IMR-90 (cell line): Measurements from ENCODE around the gene AFAP1L2. TPM values are rescaled to one million over a fixed set of nuclear protein-coding genes. Genes with fewer than 3 reads are reported as not detected.

Experiments
- ATAC-seq: fragments of 200-7000 bp; cut with Tn5 transposase; 2 replicates; pipeline ENCODE4 v1.9.1; 2020; ENCODE audit warnings: low read depth, mild to moderate bottlenecking, moderate library complexity
- BruUV-seq: library from RNA; stranded (reverse); fragments of 400-500 nt; replicated peaks from 2 replicates; lab custom pipeline; 2021; lab: Mats Ljungman, UMichigan
- CTCF ChIA-PET: fragments of 300-600 bp; formaldehyde crosslinking; extraction: SDS; loops from one replicate; lab custom pipeline; 2021; ENCODE audit warnings: antibody characterized with exemption; lab: Yijun Ruan, JAX
- POLR2A ChIA-PET: fragments of 300-600 bp; sonication (Branson Sonifier 250); formaldehyde crosslinking; loops from one replicate; lab custom pipeline; 2022; ENCODE audit warnings: antibody characterized with exemption; ENCODE audit not compliant: unreplicated experiment; lab: Charles Lee
- DNase-seq: peaks from one replicate; pipeline ENCODE4 v3.0.0; 2013
- H2AFZ ChIP-seq: replicated peaks from 2 replicates; pipeline ENCODE3; 2013; ENCODE audit warnings: low read length, mild to moderate bottlenecking; ENCODE audit not compliant: poor library complexity
- H2AK5ac ChIP-seq: 2 replicates; pipeline ENCODE4 v1.6.1; 2013; ENCODE audit warnings: low read depth, low read length, inconsistent platforms
- H2AK9ac ChIP-seq: replicated peaks from 2 replicates; pipeline ENCODE3; 2013; ENCODE audit warnings: mild to moderate bottlenecking, low read depth, low read length, moderate library complexity; ENCODE audit not compliant: poor library complexity
- H2BK120ac ChIP-seq: 2 replicates; pipeline ENCODE4 v1.6.1; 2013; ENCODE audit warnings: low read depth, low read length, inconsistent platforms
- H2BK15ac ChIP-seq: 3 replicates; pipeline ENCODE4 v1.6.1; 2013; ENCODE audit warnings: low read depth, low read length, inconsistent platforms
- H2BK20ac ChIP-seq: 2 replicates; pipeline ENCODE4 v1.6.1; 2013; ENCODE audit warnings: low read depth, mild to moderate bottlenecking, inconsistent platforms, low read length, moderate library complexity
- H2BK5ac ChIP-seq: 2 replicates; pipeline ENCODE4 v1.6.1; 2013; ENCODE audit warnings: mild to moderate bottlenecking, low read depth, low read length, inconsistent platforms; ENCODE audit not compliant: poor library complexity, severe bottlenecking
- H3K14ac ChIP-seq: replicated peaks from 2 replicates; pipeline ENCODE4 v1.6.1; 2013; ENCODE audit warnings: low read depth, low read length, inconsistent platforms
- H3K18ac ChIP-seq: 2 replicates; pipeline ENCODE4 v1.6.1; 2013; ENCODE audit warnings: low read depth, low read length, control low read depth
- H3K23ac ChIP-seq: 2 replicates; pipeline ENCODE4 v1.6.1; 2013; ENCODE audit warnings: low read depth, low read length, inconsistent platforms
- H3K27ac ChIP-seq: 2 replicates; pipeline ENCODE4 v1.5.1; 2013; ENCODE audit warnings: mild to moderate bottlenecking, control low read depth, low read length; ENCODE audit not compliant: insufficient read depth
- H3K27me3 ChIP-seq: 2 replicates; pipeline ENCODE4 v1.6.1; 2013; ENCODE audit warnings: low read length; ENCODE audit not compliant: control insufficient read depth, insufficient read depth
- H3K36me3 ChIP-seq: 2 replicates; pipeline ENCODE4 v1.6.1; 2013; ENCODE audit warnings: low read length, mixed read lengths; ENCODE audit not compliant: control insufficient read depth, insufficient read depth
- H3K4ac ChIP-seq: 2 replicates; pipeline ENCODE4 v1.6.1; 2013; ENCODE audit warnings: low read depth, low read length, inconsistent platforms
- H3K4me1 ChIP-seq: 2 replicates; pipeline ENCODE4 v1.6.1; 2013; ENCODE audit warnings: low read length, mixed read lengths; ENCODE audit not compliant: control insufficient read depth, insufficient read depth
- H3K4me2 ChIP-seq: 2 replicates; pipeline ENCODE4 v1.6.1; 2013; ENCODE audit warnings: low read depth, mild to moderate bottlenecking, control low read depth, low read length, moderate library complexity
- H3K4me3 ChIP-seq: 2 replicates; pipeline ENCODE4 v1.5.1; 2013; ENCODE audit warnings: low read depth, mild to moderate bottlenecking, control low read depth, low read length, moderate library complexity; ENCODE audit not compliant: insufficient read depth
- H3K56ac ChIP-seq: 2 replicates; pipeline ENCODE4 v1.6.1; 2013; ENCODE audit warnings: low read length, inconsistent platforms; ENCODE audit not compliant: insufficient read depth; ENCODE audit errors: extremely low read depth
- H3K79me1 ChIP-seq, 2 experiments: 2 replicates each; pipeline ENCODE4 v1.6.1; 2013; ENCODE audit warnings: low read length in 2 of 2, inconsistent platforms in 1 of 2, low read depth in 1 of 2
- H3K9ac ChIP-seq: 2 replicates; pipeline ENCODE4 v1.6.1; 2013; ENCODE audit warnings: low read depth, low read length, control low read depth
- H3K9me1 ChIP-seq: 2 replicates; pipeline ENCODE4 v1.6.1; 2013; ENCODE audit warnings: low read length, inconsistent platforms; ENCODE audit not compliant: insufficient read depth
- H3K9me3 ChIP-seq: 2 replicates; pipeline ENCODE4 v1.6.1; 2013; ENCODE audit warnings: low read length; ENCODE audit not compliant: control insufficient read depth, insufficient read depth
- H4K20me1 ChIP-seq: 2 replicates; pipeline ENCODE4 v1.6.1; 2013; ENCODE audit warnings: low read length, inconsistent platforms; ENCODE audit not compliant: insufficient read depth
- H4K5ac ChIP-seq: 2 replicates; pipeline ENCODE4 v1.6.1; 2013; ENCODE audit warnings: mild to moderate bottlenecking, low read depth, low read length, control low read depth
- H4K8ac ChIP-seq, 2 experiments: 2 replicates each; pipeline ENCODE4 v1.6.1; 2013; ENCODE audit warnings: low read depth in 2 of 2, low read length in 2 of 2, control low read depth in 1 of 2, inconsistent platforms in 1 of 2
- H4K91ac ChIP-seq: 2 replicates; pipeline ENCODE4 v1.6.1; 2013; ENCODE audit warnings: low read depth, low read length, inconsistent platforms; ENCODE audit not compliant: insufficient read depth
- BHLHE40 ChIP-seq: fragments of 150-350 bp; IDR thresholded peaks from 2 replicates; pipeline ENCODE4 v1.6.1; 2016; ENCODE audit warnings: mild to moderate bottlenecking, low read depth, low read length
- CEBPB ChIP-seq: IDR thresholded peaks from 2 replicates; pipeline ENCODE4 v1.6.1; 2012; ENCODE audit warnings: low read depth, low read length, improper control_type of control experiment
- CHD1 ChIP-seq: IDR thresholded peaks from 2 replicates; pipeline ENCODE4 v1.6.1; 2012; ENCODE audit warnings: low read depth, low read length, improper control_type of control experiment
- FOS ChIP-seq: fragments of 150-350 bp; IDR thresholded peaks from 2 replicates; pipeline ENCODE4 v1.6.1; 2016; ENCODE audit warnings: low read depth, low read length
- MAFK ChIP-seq: IDR thresholded peaks from 2 replicates; pipeline ENCODE4 v1.6.1; 2012; ENCODE audit warnings: low read depth, low read length, improper control_type of control experiment
- MAZ ChIP-seq: IDR thresholded peaks from 2 replicates; pipeline ENCODE4 v1.6.1; 2012; ENCODE audit warnings: low read depth, mild to moderate bottlenecking, low read length, improper control_type of control experiment, moderate library complexity, borderline replicate concordance
- MXI1 ChIP-seq: IDR thresholded peaks from 2 replicates; pipeline ENCODE4 v1.6.1; 2012; ENCODE audit warnings: low read depth, mild to moderate bottlenecking, low read length, moderate library complexity, borderline replicate concordance
- NFE2L2 ChIP-seq: fragments of 150-350 bp; IDR thresholded peaks from 2 replicates; pipeline ENCODE4 v1.6.1; 2016; ENCODE audit warnings: low read depth, mild to moderate bottlenecking, low read length
- POLR2A ChIP-seq: IDR thresholded peaks from 2 replicates; pipeline ENCODE4 v1.6.1; 2012; ENCODE audit warnings: mild to moderate bottlenecking, low read depth, low read length
- RAD21 ChIP-seq: IDR thresholded peaks from 2 replicates; pipeline ENCODE4 v1.6.1; 2012; ENCODE audit warnings: low read length, improper control_type of control experiment
- RCOR1 ChIP-seq: IDR thresholded peaks from 2 replicates; pipeline ENCODE4 v1.6.1; 2012; ENCODE audit warnings: mild to moderate bottlenecking, low read length, improper control_type of control experiment; ENCODE audit not compliant: insufficient replicate concordance
- RFX5 ChIP-seq: IDR thresholded peaks from 2 replicates; pipeline ENCODE4 v1.8.0; 2012; ENCODE audit warnings: low read depth, mild to moderate bottlenecking, low read length, moderate library complexity
- SMC3 ChIP-seq: fragments of 150-350 bp; IDR thresholded peaks from 2 replicates; pipeline ENCODE4 v1.6.1; 2016; ENCODE audit warnings: low read depth, mild to moderate bottlenecking, antibody characterized with exemption, low read length, moderate library complexity
- WGBS, 2 experiments: methylation state at CpG; one replicate each; pipeline versions ENCODE4 v1.1.5 to v1.1.7; 2013; ENCODE audit warnings: missing lambda C conversion rate in 2 of 2; ENCODE audit not compliant: insufficient read length in 1 of 2; ENCODE audit errors: extremely low coverage in 2 of 2; 5-methylcytosine and 5-hydroxymethylcytosine counted together
- dilution Hi-C: fragments of 300-500 bp; cut with HindIII; formaldehyde crosslinking; loops from one replicate; pipeline ENCODE4 v1.14.3; 2018; ENCODE audit warnings: low sequenced_read_pairs; ENCODE audit not compliant: unreplicated experiment
- in situ Hi-C: fragments of 300-500 bp; cut with MboI; formaldehyde crosslinking; loops from 3 replicates; pipeline ENCODE4 v1.14.3; 2019; ENCODE audit warnings: low sequenced_read_pairs, inconsistent platforms, mixed read lengths
- intact Hi-C: fragments of 100-400 bp; cut with micrococcal nuclease; formaldehyde crosslinking; loops from 2 replicates; pipeline ENCODE4 v1.10.0; 2022
- polyA plus RNA-seq, 3 experiments: library from polyadenylated mRNA; depleted of rRNA; stranded (reverse); fragments of >200 nt; gene quantifications; 2 replicates each; pipeline ENCODE4 v1.2.3, GENCODE V29; 2012; ENCODE audit warnings: low replicate concordance in 1 of 3
- total RNA-seq: library from RNA; depleted of rRNA; stranded (reverse); fragments of >200 nt; gene quantifications from 2 replicates; pipeline ENCODE4 v1.2.3, GENCODE V29; 2012
- TF ChIP-seq, protein P1 (sequence below): conservative IDR thresholded peaks from 2 replicates; pipeline ENCODE4 v1.5.1; 2012; ENCODE audit warnings: mild to moderate bottlenecking, low read depth, low read length, improper control_type of control experiment
- TF ChIP-seq, protein P2 (sequence below): fragments of 150-350 bp; IDR thresholded peaks from 2 replicates; pipeline ENCODE4 v1.6.1; 2017; ENCODE audit warnings: mild to moderate bottlenecking, antibody characterized with exemption, low read length, low read depth
- TF ChIP-seq, protein P3 (sequence below): fragments of 150-350 bp; IDR thresholded peaks from 2 replicates; pipeline ENCODE4 v1.6.1; 2016; ENCODE audit warnings: low read depth, mild to moderate bottlenecking, low read length, moderate library complexity, borderline replicate concordance

AFAP1L2 gene
- total and polyA plus RNA-seq, 2 of the 4 experiments (the other 2 are of a cell fraction) = under 0.01 to 0.10 TPM

DNA sequence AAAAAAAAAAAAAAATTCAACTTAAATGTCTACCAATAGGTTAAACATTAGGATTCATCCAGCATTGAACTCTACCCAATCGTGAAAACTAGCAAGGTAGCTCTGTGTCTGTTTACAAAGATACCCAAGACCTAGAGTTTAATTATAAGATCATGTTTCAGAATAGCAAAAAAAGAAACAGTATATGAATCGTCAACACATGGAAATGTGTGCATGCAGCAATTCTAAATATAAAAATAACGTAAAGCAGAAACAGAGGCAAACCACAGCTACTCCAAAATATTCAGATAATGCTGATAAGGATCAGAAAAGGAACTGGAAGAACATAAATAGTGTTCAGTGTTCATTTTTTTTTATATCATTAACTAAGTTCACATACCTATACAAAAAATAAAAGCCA is 68.7 kb downstream of the AFAP1L2 start:
- Histone ChIP-seq H2BK20ac (no peak overlapping the region), H3K18ac (no peak overlapping the region), H3K4me2 (no peak overlapping the region), H3K79me1 (no peaks in the 10 kb centered on the region), H4K8ac (no peak overlapping the region), H3K9me3 (no peaks in the 10 kb centered on the region), H3K36me3 (no peaks in the 10 kb centered on the region), H3K14ac (no peak overlapping the region), H4K20me1 (no peaks in the 10 kb centered on the region), H4K91ac (no peak overlapping the region), H2AK9ac (no peak overlapping the region), H2AFZ (no peak overlapping the region), H3K9ac (no peak overlapping the region), H2AK5ac (no peak overlapping the region), H3K4ac (no peak overlapping the region), H3K4me1 (no peaks in the 10 kb centered on the region), H3K56ac (no peak overlapping the region), H2BK120ac (no peak overlapping the region), H2BK15ac (no peak overlapping the region), H3K27me3 (peaks cover 40% of the 10 kb centered on the region), H3K9me1 (no peaks in the 10 kb centered on the region), H3K27ac (no peak overlapping the region), H3K23ac (no peak overlapping the region), H3K4me3 (no peak overlapping the region), H4K5ac (no peak overlapping the region), H2BK5ac (no peak overlapping the region)
- DNase-seq (no peak), ATAC-seq (no peak)
- dilution Hi-C loops (no loop called here), intact Hi-C loops (no loop called here), in situ Hi-C loops (no loop called here)
- BruUV-seq = no TSS peak
- TF ChIP-seq, protein P1, sequence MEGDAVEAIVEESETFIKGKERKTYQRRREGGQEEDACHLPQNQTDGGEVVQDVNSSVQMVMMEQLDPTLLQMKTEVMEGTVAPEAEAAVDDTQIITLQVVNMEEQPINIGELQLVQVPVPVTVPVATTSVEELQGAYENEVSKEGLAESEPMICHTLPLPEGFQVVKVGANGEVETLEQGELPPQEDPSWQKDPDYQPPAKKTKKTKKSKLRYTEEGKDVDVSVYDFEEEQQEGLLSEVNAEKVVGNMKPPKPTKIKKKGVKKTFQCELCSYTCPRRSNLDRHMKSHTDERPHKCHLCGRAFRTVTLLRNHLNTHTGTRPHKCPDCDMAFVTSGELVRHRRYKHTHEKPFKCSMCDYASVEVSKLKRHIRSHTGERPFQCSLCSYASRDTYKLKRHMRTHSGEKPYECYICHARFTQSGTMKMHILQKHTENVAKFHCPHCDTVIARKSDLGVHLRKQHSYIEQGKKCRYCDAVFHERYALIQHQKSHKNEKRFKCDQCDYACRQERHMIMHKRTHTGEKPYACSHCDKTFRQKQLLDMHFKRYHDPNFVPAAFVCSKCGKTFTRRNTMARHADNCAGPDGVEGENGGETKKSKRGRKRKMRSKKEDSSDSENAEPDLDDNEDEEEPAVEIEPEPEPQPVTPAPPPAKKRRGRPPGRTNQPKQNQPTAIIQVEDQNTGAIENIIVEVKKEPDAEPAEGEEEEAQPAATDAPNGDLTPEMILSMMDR = no peak
- TF ChIP-seq RFX5 (no peak), NFE2L2 (no peak), CHD1 (no peak), POLR2A (no peak), CEBPB (no peak), SMC3 (no peak), RAD21 (no peak), BHLHE40 (no peak), MAZ (no peak), MAFK (no peak), FOS (no peak), MXI1 (no peak), RCOR1 (no peak)
- TF ChIP-seq, protein P2, sequence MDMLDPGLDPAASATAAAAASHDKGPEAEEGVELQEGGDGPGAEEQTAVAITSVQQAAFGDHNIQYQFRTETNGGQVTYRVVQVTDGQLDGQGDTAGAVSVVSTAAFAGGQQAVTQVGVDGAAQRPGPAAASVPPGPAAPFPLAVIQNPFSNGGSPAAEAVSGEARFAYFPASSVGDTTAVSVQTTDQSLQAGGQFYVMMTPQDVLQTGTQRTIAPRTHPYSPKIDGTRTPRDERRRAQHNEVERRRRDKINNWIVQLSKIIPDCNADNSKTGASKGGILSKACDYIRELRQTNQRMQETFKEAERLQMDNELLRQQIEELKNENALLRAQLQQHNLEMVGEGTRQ = no peak
- TF ChIP-seq, protein P3, sequence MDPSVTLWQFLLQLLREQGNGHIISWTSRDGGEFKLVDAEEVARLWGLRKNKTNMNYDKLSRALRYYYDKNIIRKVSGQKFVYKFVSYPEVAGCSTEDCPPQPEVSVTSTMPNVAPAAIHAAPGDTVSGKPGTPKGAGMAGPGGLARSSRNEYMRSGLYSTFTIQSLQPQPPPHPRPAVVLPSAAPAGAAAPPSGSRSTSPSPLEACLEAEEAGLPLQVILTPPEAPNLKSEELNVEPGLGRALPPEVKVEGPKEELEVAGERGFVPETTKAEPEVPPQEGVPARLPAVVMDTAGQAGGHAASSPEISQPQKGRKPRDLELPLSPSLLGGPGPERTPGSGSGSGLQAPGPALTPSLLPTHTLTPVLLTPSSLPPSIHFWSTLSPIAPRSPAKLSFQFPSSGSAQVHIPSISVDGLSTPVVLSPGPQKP = no peak
- WGBS, 2 experiments = no CpG with 5 or more reads among the region's 3 CpGs
- POLR2A ChIA-PET = no interaction called here
- CTCF ChIA-PET = no interaction called here
